ENCODE measurements around the gene ABLIM1. TPM values are rescaled to one million over a fixed set of nuclear protein-coding genes. Genes with fewer than 3 reads are reported as not detected.

The ABLIM1 gene
- total and polyA plus RNA-seq, 4 experiments from 2014 or later, result 129 to 202 (median 188) TPM

GRCh38 chr10:114655671-114656070 lies 2.4 kb downstream of the ABLIM1 start:
- DNase-seq, result no peak
- no peaks in the 10 kb centered on the region for H3K9me3 ChIP-seq (ENCODE audit: control insufficient read depth in 1 of 2, low read length in 2 of 2)
- no peaks in the 10 kb centered on the region for H3K36me3 ChIP-seq (ENCODE audit: insufficient read depth, low read length)
- Mint-ChIP-seq H3K4me3 (no peak overlapping the region), H3K27me3 (no peaks in the 10 kb centered on the region), H3K27ac (no peak overlapping the region), H3K4me1 (peaks cover 0 to 3% (median under 1%) of the 10 kb centered on the region in 4 donors), H3K9me3 (no peaks in the 10 kb centered on the region), H3K36me3 (no peaks in the 10 kb centered on the region)
- H3K27ac ChIP-seq (ENCODE audit: low read depth, low read length), result no peak overlapping the region
- ChIA-PET CTCF (ENCODE audit: partially characterized antibody) (no interaction called here), POLR2A (ENCODE audit: partially characterized antibody) (no interaction called here)
- H3K4me3 ChIP-seq (ENCODE audit: low read length in 2 of 2), result no peak overlapping the region
- no peaks in the 10 kb centered on the region for H3K4me1 ChIP-seq (ENCODE audit: insufficient read depth, low read length)
- intact Hi-C loops (cut with micrococcal nuclease), result no loop called here
- no peaks in the 10 kb centered on the region for H3K27me3 ChIP-seq (ENCODE audit: insufficient read depth, low read length)

DNA sequence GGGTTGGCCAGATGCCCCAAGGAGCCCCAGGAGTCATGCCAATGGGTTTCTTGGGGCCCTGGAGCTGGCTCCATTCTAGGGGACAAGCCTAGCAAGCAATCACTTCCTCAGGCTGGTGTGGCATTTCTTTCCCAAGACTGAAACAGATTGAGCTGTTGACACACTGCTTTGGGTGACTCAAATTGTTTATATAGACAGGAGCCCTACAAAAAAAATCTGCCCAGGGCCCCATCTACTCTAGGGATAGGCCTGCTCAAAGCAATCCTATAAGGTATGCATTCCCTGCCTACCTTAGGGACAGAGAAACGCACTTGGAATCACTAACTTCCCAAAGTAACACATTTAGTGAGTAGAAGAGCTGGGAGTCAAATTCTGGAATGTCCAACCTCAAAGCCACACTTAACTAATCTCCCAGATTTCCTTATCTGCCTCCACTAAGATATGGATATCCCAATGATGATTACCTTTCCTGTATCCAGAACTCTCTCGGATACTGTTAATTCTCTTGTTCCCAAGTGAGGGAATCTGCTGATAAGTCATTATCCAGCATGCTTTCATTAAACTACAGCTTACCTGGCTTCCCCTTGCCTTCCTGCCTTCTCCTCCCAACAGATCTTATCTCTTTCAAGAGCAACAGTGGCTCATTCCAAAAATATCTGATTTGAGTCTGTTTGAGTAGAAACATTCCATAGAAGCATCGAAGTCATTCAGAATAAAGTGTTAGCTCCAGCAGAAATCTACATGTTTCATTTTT lies 3.1 kb downstream of the ABLIM1 start:
- H3K4me1 Mint-ChIP-seq, result peaks cover 0 to 3% (median under 1%) of the 10 kb centered on the region in 4 donors

GRCh38 chr10:114653926-114654325 lies 4.1 kb downstream of the ABLIM1 start:
- H3K27ac Mint-ChIP-seq, result no peak overlapping the region
- H3K9me3 ChIP-seq (ENCODE audit: control insufficient read depth in 1 of 2, low read length in 2 of 2), result no peaks in the 10 kb centered on the region
- H3K27me3 Mint-ChIP-seq, result no peaks in the 10 kb centered on the region
- H3K36me3 Mint-ChIP-seq, result no peaks in the 10 kb centered on the region
- no peak overlapping the region for H3K4me3 ChIP-seq (ENCODE audit: low read length in 2 of 2)
- H3K27ac ChIP-seq (ENCODE audit: low read depth, low read length), result no peak overlapping the region
- no peak overlapping the region for H3K4me3 Mint-ChIP-seq
- H3K4me1 Mint-ChIP-seq, result peaks cover 0 to 3% (median under 1%) of the 10 kb centered on the region in 4 donors
- POLR2A ChIA-PET (ENCODE audit: partially characterized antibody), result interaction anchor here (0.6 kb wide), 1 partner anchor 45 kb away, joined by 3 read pairs; no protein-coding TSS in a partner anchor
- CTCF ChIA-PET (ENCODE audit: partially characterized antibody), result no interaction called here
- no peaks in the 10 kb centered on the region for H3K9me3 Mint-ChIP-seq
- no peaks in the 10 kb centered on the region for H3K27me3 ChIP-seq (ENCODE audit: insufficient read depth, low read length)
- no peak for DNase-seq
- no peaks in the 10 kb centered on the region for H3K4me1 ChIP-seq (ENCODE audit: insufficient read depth, low read length)
- intact Hi-C loops (cut with micrococcal nuclease), result no loop called here
- H3K36me3 ChIP-seq (ENCODE audit: insufficient read depth, low read length), result no peaks in the 10 kb centered on the region

More for the DNA sequence above, 3.1 kb downstream of the ABLIM1 start:
- intact Hi-C loops (cut with micrococcal nuclease), result no loop called here
- no peaks in the 10 kb centered on the region for H3K9me3 Mint-ChIP-seq
- no peaks in the 10 kb centered on the region for H3K36me3 ChIP-seq (ENCODE audit: insufficient read depth, low read length)
- H3K27ac ChIP-seq (ENCODE audit: low read depth, low read length), result no peak overlapping the region
- H3K36me3 Mint-ChIP-seq, result no peaks in the 10 kb centered on the region
- no peaks in the 10 kb centered on the region for H3K4me1 ChIP-seq (ENCODE audit: insufficient read depth, low read length)
- H3K9me3 ChIP-seq (ENCODE audit: control insufficient read depth in 1 of 2, low read length in 2 of 2), result no peaks in the 10 kb centered on the region
- H3K4me3 ChIP-seq (ENCODE audit: low read length in 2 of 2), result no peak overlapping the region
- no peak overlapping the region for H3K4me3 Mint-ChIP-seq
- no peak for DNase-seq
- H3K27me3 Mint-ChIP-seq, result no peaks in the 10 kb centered on the region
- ChIA-PET CTCF (ENCODE audit: partially characterized antibody) (no interaction called here), POLR2A (ENCODE audit: partially characterized antibody) (no interaction called here)
- no peaks in the 10 kb centered on the region for H3K27me3 ChIP-seq (ENCODE audit: insufficient read depth, low read length)
- no peak overlapping the region for H3K27ac Mint-ChIP-seq

GRCh38 chr10:114652402-114653368 lies 5.4 kb downstream of the ABLIM1 start:
- H3K9me3 ChIP-seq (ENCODE audit: control insufficient read depth in 1 of 2, low read length in 2 of 2), result no peaks in the 10 kb centered on the region
- peaks cover 0 to 3% (median under 1%) of the 10 kb centered on the region in 4 donors for H3K4me1 Mint-ChIP-seq
- H3K4me3 Mint-ChIP-seq, result no peak overlapping the region
- ChIA-PET CTCF (ENCODE audit: partially characterized antibody) (no interaction called here), POLR2A (ENCODE audit: partially characterized antibody) (no interaction called here)
- H3K4me1 ChIP-seq (ENCODE audit: insufficient read depth, low read length), result no peaks in the 10 kb centered on the region
- H3K27me3 ChIP-seq (ENCODE audit: insufficient read depth, low read length), result no peaks in the 10 kb centered on the region
- H3K36me3 ChIP-seq (ENCODE audit: insufficient read depth, low read length), result no peaks in the 10 kb centered on the region
- no peak overlapping the region for H3K27ac Mint-ChIP-seq
- DNase-seq, result no peak
- no peaks in the 10 kb centered on the region for H3K36me3 Mint-ChIP-seq
- H3K27ac ChIP-seq (ENCODE audit: low read depth, low read length), result no peak overlapping the region
- no peak overlapping the region for H3K4me3 ChIP-seq (ENCODE audit: low read length in 2 of 2)
- H3K27me3 Mint-ChIP-seq, result no peaks in the 10 kb centered on the region
- intact Hi-C loops (cut with micrococcal nuclease), result no loop called here
- no peaks in the 10 kb centered on the region for H3K9me3 Mint-ChIP-seq

GRCh38 chr10:114650831-114651230 lies 7.2 kb downstream of the ABLIM1 start:
- ChIA-PET CTCF (ENCODE audit: partially characterized antibody) (no interaction called here), POLR2A (ENCODE audit: partially characterized antibody) (no interaction called here)
- Mint-ChIP-seq H3K27me3 (no peaks in the 10 kb centered on the region), H3K36me3 (no peaks in the 10 kb centered on the region), H3K4me1 (peaks cover 0 to 3% (median under 1%) of the 10 kb centered on the region in 4 donors), H3K27ac (no peak overlapping the region), H3K4me3 (no peak overlapping the region), H3K9me3 (no peaks in the 10 kb centered on the region)
- H3K4me1 ChIP-seq (ENCODE audit: insufficient read depth, low read length), result no peaks in the 10 kb centered on the region
- no peak overlapping the region for H3K4me3 ChIP-seq (ENCODE audit: low read length in 2 of 2)
- H3K9me3 ChIP-seq (ENCODE audit: control insufficient read depth in 1 of 2, low read length in 2 of 2), result no peaks in the 10 kb centered on the region
- no peaks in the 10 kb centered on the region for H3K36me3 ChIP-seq (ENCODE audit: insufficient read depth, low read length)
- no peaks in the 10 kb centered on the region for H3K27me3 ChIP-seq (ENCODE audit: insufficient read depth, low read length)
- no peak overlapping the region for H3K27ac ChIP-seq (ENCODE audit: low read depth, low read length)
- intact Hi-C loops (cut with micrococcal nuclease), result no loop called here
- no peak for DNase-seq

- H3K27ac Mint-ChIP-seq, result no peak overlapping the region
- POLR2A ChIA-PET (ENCODE audit: partially characterized antibody), result no interaction called here
- H3K4me1 Mint-ChIP-seq, result peaks cover 0 to 3% (median under 1%) of the 10 kb centered on the region in 4 donors
- no peak overlapping the region for H3K27ac ChIP-seq (ENCODE audit: low read depth, low read length)
- no peaks in the 10 kb centered on the region for H3K4me1 ChIP-seq (ENCODE audit: insufficient read depth, low read length)
- no peak overlapping the region for H3K4me3 Mint-ChIP-seq
- DNase-seq, result no peak
- no peaks in the 10 kb centered on the region for H3K9me3 ChIP-seq (ENCODE audit: control insufficient read depth in 1 of 2, low read length in 2 of 2)
- H3K9me3 Mint-ChIP-seq, result no peaks in the 10 kb centered on the region
- intact Hi-C loops (cut with micrococcal nuclease), result no loop called here
- no peaks in the 10 kb centered on the region for H3K27me3 Mint-ChIP-seq
- CTCF ChIA-PET (ENCODE audit: partially characterized antibody), result no interaction called here
- no peaks in the 10 kb centered on the region for H3K36me3 Mint-ChIP-seq
- H3K4me3 ChIP-seq (ENCODE audit: low read length in 2 of 2), result no peak overlapping the region
- no peaks in the 10 kb centered on the region for H3K36me3 ChIP-seq (ENCODE audit: insufficient read depth, low read length)
- H3K27me3 ChIP-seq (ENCODE audit: insufficient read depth, low read length), result no peaks in the 10 kb centered on the region
Measured at GRCh38 chr10:114650266-114650665, 7.8 kb downstream of the ABLIM1 start.

GRCh38 chr10:114649217-114649903 lies 8.7 kb downstream of the ABLIM1 start:
- Mint-ChIP-seq H3K4me1 (peaks cover 0 to 3% (median 0%) of the 10 kb centered on the region in 4 donors), H3K36me3 (no peaks in the 10 kb centered on the region), H3K27ac (no peak overlapping the region), H3K27me3 (no peaks in the 10 kb centered on the region), H3K9me3 (no peaks in the 10 kb centered on the region), H3K4me3 (no peak overlapping the region)
- intact Hi-C loops (cut with micrococcal nuclease), result no loop called here
- H3K36me3 ChIP-seq (ENCODE audit: insufficient read depth, low read length), result no peaks in the 10 kb centered on the region
- no peak overlapping the region for H3K4me3 ChIP-seq (ENCODE audit: low read length in 2 of 2)
- DNase-seq, result no peak
- no peaks in the 10 kb centered on the region for H3K9me3 ChIP-seq (ENCODE audit: control insufficient read depth in 1 of 2, low read length in 2 of 2)
- H3K27me3 ChIP-seq (ENCODE audit: insufficient read depth, low read length), result no peaks in the 10 kb centered on the region
- no peak overlapping the region for H3K27ac ChIP-seq (ENCODE audit: low read depth, low read length)
- POLR2A ChIA-PET (ENCODE audit: partially characterized antibody), result no interaction called here
- CTCF ChIA-PET (ENCODE audit: partially characterized antibody), result no interaction called here
- no peaks in the 10 kb centered on the region for H3K4me1 ChIP-seq (ENCODE audit: insufficient read depth, low read length)

Data from CD4-positive, alpha-beta memory T cell (primary cell).